IPS DF 6.9 (cell line): ENCODE measurements around the gene DNAH10.

Experiments
- DNase-seq: peaks from one replicate; pipeline ENCODE4 v3.0.0-alpha.2; 2013; ENCODE audit warnings: low read depth, low spot score
- H3K27ac ChIP-seq: one replicate; pipeline ENCODE4 v1.5.1; 2013; ENCODE audit warnings: low read length, control low read depth
- H3K27me3 ChIP-seq: 2 replicates; pipeline ENCODE4 v1.6.1; 2013; ENCODE audit warnings: mild to moderate bottlenecking, low read length; ENCODE audit not compliant: control insufficient read depth, insufficient read depth
- H3K36me3 ChIP-seq: 2 replicates; pipeline ENCODE4 v1.6.1; 2013; ENCODE audit warnings: low read length; ENCODE audit not compliant: control insufficient read depth, insufficient read depth
- H3K4me1 ChIP-seq: 2 replicates; pipeline ENCODE4 v1.6.1; 2013; ENCODE audit warnings: low read length; ENCODE audit not compliant: control insufficient read depth, insufficient read depth
- H3K4me3 ChIP-seq: 2 replicates; pipeline ENCODE4 v1.5.1; 2013; ENCODE audit warnings: mild to moderate bottlenecking, low read length
- H3K9me3 ChIP-seq: 2 replicates; pipeline ENCODE4 v1.6.1; 2013; ENCODE audit warnings: low read length, inconsistent platforms; ENCODE audit not compliant: control insufficient read depth, insufficient read depth
- WGBS: extraction: QIAGEN DNeasy Blood & Tissue Kit; methylation state at CpG from one replicate; pipeline ENCODE4 v1.1.7; 2013; ENCODE audit warnings: mixed read lengths, missing lambda C conversion rate; ENCODE audit not compliant: insufficient read length, insufficient coverage; 5-methylcytosine and 5-hydroxymethylcytosine counted together

The DNAH10 gene

DNA sequence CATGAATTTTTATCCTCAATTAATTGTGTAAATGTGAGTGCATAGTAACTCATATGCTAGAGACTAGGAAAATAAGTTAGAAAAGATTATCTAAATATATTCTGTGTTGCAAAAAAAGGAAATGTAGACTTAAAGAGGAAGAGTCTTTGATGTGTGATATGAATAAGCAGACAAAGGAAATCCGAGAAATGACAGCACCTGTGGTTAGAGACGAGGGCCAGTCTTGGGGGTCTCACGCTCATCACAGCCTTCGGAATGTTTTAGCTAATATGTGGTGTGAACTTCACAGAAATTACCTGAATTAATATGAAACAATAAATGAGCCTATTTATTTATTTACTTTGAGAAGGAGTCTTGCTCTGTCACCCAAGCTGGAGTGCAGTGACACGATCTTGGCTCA is 38.3 kb upstream of the DNAH10 start:
- Histone ChIP-seq H3K27me3 (no peaks in the 10 kb centered on the region), H3K27ac (no peak overlapping the region), H3K36me3 (peaks cover 20% of the 10 kb centered on the region; the same call in 1 of the 2 replicates), H3K9me3 (no peaks in the 10 kb centered on the region), H3K4me3 (no peak overlapping the region), H3K4me1 (no peaks in the 10 kb centered on the region)
- DNase-seq = no peak
- WGBS = no CpG with 5 or more reads among the region's 5 CpGs

DNA sequence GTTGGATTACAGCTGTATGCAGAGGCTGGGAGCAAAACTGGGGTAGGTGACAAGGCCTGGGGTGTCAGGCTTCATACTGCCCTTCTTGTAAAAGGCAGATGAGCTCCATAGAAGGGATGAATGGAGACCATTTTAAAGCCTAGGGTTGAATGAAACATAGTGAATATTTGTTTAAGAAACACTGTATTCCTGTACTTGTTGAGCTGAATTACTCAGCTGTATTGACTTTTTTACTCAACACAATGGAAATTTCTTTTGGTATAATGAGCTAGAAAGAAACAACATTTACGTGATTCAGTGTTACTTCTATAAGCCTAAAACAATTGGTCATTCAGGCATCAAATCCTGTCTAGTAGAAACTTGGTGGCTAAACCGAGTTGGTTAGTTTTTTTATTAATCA is 35.9 kb upstream of the DNAH10 start:
- Histone ChIP-seq H3K9me3 (no peaks in the 10 kb centered on the region), H3K27ac (no peak overlapping the region), H3K36me3 (peaks cover 18% of the 10 kb centered on the region; the same call in 1 of the 2 replicates), H3K4me3 (no peak overlapping the region), H3K27me3 (no peaks in the 10 kb centered on the region), H3K4me1 (no peaks in the 10 kb centered on the region)
- no peak for DNase-seq
- WGBS = no CpG with 5 or more reads among the region's 2 CpGs

DNA sequence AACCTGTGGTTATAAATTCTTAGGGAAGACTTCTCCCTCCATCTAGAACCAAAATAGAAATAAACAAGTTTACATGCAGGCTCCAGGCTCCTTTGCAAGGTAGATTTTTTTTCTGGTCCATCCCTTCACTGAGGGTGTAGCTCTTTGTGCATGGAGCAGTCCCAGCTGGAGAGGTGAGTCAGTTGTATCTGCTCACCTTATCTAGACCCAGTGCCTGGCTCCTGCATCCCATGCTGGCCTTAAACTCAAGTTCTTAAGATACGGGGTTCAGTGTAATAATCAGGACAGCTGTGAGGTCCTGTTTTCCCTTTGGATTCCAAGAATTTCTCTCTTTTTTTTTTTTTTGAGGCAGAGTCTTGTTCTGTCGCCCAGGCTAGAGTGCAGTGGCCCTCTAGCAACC is 35.1 kb upstream of the DNAH10 start:
- no CpG with 5 or more reads among the region's 2 CpGs for WGBS
- Histone ChIP-seq H3K27me3 (no peaks in the 10 kb centered on the region), H3K9me3 (no peaks in the 10 kb centered on the region), H3K4me3 (no peak overlapping the region), H3K4me1 (no peaks in the 10 kb centered on the region), H3K36me3 (peaks cover 18% of the 10 kb centered on the region), H3K27ac (no peak overlapping the region)
- no peak for DNase-seq

DNA sequence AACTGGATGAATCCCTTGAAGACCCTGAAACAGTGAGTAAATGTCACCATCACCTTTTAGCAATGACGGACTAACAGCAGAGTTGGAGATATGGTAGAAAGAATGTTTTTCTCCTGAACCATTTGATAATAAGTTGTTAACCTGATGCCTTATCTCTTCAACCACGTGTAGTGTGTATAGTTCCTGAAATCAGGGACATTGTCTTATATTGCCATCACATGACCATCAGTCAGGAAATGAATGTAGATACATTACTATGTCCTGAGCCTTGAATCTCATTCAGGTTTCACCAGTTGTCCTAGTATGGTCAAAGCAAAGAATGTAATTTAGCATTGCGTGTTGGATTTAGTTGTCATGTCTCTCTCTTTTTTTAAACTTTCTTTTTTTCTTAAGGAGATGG is 34.2 kb upstream of the DNAH10 start:
- Histone ChIP-seq H3K4me3 (no peak overlapping the region), H3K36me3 (peaks cover 18% of the 10 kb centered on the region), H3K27me3 (no peaks in the 10 kb centered on the region), H3K9me3 (no peaks in the 10 kb centered on the region), H3K27ac (no peak overlapping the region), H3K4me1 (no peaks in the 10 kb centered on the region)
- WGBS = no CpG with 5 or more reads among the region's 3 CpGs
- no peak for DNase-seq

DNA sequence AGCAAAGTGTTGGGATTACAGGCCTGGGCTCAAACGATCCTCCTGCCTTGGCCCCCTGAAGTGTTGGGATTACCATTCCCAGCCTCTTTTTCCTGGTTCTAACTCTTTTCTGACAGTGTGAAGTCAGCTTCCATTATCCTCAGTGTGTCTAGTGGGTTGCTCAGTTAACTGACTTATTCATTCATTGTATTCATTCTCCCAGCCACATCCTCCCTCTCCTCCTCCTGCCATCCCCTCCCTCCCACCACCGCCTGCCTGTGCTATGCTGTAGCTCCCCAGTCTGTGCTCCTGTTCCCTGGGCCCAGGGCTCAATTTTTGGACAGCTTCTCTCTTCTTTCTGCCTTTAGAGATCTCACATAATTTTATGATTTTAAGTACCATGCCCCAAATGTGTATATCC is 30.5 kb upstream of the DNAH10 start:
- no peak for DNase-seq
- no peak overlapping the region for H3K27ac ChIP-seq
- H3K36me3 ChIP-seq = peaks cover 34% of the 10 kb centered on the region
- no peaks in the 10 kb centered on the region for H3K9me3 ChIP-seq
- H3K4me3 ChIP-seq = no peak overlapping the region
- H3K27me3 ChIP-seq = no peaks in the 10 kb centered on the region
- no peaks in the 10 kb centered on the region for H3K4me1 ChIP-seq
- no CpG with 5 or more reads among the region's 2 CpGs for WGBS

DNA sequence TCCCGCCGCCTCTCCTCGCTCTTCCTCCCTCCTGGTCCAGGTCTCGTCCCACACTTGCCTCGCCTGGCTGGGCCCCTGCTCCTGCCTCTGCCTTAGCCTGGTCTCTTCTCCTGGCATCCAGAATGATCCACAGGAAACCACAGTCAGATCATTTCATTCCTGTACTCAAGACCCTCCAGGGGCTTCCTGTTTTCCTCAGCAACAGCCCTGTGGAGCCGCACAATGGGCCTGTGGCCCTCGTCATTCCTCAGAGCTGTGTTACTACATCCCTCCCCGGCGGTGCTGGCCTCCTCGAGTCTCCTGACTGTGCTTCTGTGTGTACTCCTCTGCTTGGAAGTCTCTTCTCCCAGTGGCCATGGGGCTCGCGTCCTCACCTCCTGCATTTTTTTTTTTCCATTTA is 29.9 kb upstream of the DNAH10 start:
- WGBS = no CpG with 5 or more reads among the region's 12 CpGs
- H3K27ac ChIP-seq = no peak overlapping the region
- no peaks in the 10 kb centered on the region for H3K4me1 ChIP-seq
- H3K4me3 ChIP-seq = no peak overlapping the region
- H3K36me3 ChIP-seq = peaks cover 39% of the 10 kb centered on the region
- H3K9me3 ChIP-seq = no peaks in the 10 kb centered on the region
- no peak for DNase-seq
- no peaks in the 10 kb centered on the region for H3K27me3 ChIP-seq

DNA sequence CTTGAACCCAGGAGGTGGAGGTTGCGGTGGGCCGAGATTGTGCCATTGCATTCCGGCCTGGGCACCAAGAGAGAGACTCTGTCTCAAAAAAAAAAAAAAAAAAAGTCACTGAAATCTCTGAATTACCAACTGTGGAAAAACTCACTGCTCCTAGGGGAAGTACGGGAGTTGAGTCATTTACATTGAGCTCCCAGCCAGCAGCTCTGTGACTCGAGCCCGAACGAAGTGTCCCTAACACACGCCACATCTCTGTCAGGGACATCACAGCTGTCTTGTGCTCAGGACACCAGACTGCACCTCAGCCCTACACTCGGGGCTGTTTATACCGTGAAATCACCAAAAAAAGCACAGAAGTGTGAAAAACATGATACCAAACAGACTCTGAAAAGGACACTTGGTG is 28.9 kb upstream of the DNAH10 start:
- H3K4me1 ChIP-seq = no peaks in the 10 kb centered on the region
- DNase-seq = no peak
- no peaks in the 10 kb centered on the region for H3K9me3 ChIP-seq
- H3K27me3 ChIP-seq = no peaks in the 10 kb centered on the region
- H3K36me3 ChIP-seq = peaks cover 34% of the 10 kb centered on the region
- no CpG with 5 or more reads among the region's 10 CpGs for WGBS
- no peak overlapping the region for H3K27ac ChIP-seq
- H3K4me3 ChIP-seq = no peak overlapping the region

DNA sequence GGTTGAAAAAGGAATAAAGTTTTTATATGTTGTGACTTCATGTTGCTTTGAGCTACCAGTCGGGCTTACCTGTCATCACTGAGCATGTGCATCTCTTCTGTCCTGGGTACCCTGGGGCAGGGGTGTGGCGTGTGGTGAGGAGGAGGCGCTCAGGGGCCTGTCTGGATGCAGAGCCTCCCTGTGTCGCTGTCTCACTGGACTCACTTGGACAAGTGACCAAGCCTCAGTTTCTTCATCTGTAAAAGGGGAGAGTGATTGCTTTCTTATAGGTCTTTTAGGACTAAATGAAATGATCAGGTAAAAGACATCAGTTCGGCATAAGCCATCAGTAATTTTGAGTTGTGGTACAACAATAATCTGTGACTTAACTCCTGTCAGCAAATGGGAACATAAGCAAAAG is 27.8 kb upstream of the DNAH10 start:
- Histone ChIP-seq H3K4me1 (no peaks in the 10 kb centered on the region), H3K9me3 (no peaks in the 10 kb centered on the region), H3K4me3 (no peak overlapping the region), H3K27me3 (no peaks in the 10 kb centered on the region), H3K36me3 (peaks cover 33% of the 10 kb centered on the region), H3K27ac (no peak overlapping the region)
- DNase-seq = no peak
- WGBS = no CpG with 5 or more reads among the region's 5 CpGs

DNA sequence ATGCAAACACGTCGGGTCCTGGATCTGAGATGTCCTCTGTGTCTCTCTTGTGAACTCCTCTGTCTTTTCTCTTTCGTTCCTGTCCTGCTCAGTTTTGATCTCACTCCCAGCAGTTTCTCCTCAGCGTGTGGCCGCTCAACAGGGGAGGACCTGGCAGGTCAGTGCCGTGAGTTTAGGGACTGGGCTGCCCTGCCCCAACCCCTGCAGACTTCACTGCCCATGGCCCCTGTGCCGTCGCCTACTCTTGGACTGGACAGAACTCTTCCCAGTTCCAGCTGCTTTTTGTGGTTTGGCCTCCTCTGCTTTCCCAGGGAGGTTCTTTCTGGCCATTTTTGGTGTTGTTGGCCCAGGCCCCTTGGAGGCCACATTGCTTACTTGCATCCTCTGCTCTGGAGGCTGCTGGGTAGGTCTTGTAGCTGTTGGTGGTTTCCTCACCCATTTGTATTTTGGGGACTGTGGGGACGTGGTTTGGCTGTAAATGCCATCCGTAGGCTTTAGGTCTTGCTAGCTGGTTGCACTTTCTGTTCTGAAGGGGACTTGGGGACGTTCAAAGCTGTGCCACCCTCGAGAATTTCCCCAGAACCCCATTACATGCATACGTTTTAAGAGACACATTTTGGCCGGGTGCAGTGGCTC is 20.0 kb upstream of the DNAH10 start:
- peaks cover 32% of the 10 kb centered on the region for H3K36me3 ChIP-seq
- no peaks in the 10 kb centered on the region for H3K4me1 ChIP-seq
- no peak overlapping the region for H3K27ac ChIP-seq
- H3K4me3 ChIP-seq = no peak overlapping the region
- H3K9me3 ChIP-seq = no peaks in the 10 kb centered on the region
- H3K27me3 ChIP-seq = no peaks in the 10 kb centered on the region
- WGBS = no CpG with 5 or more reads among the region's 14 CpGs
- DNase-seq = no peak

DNA sequence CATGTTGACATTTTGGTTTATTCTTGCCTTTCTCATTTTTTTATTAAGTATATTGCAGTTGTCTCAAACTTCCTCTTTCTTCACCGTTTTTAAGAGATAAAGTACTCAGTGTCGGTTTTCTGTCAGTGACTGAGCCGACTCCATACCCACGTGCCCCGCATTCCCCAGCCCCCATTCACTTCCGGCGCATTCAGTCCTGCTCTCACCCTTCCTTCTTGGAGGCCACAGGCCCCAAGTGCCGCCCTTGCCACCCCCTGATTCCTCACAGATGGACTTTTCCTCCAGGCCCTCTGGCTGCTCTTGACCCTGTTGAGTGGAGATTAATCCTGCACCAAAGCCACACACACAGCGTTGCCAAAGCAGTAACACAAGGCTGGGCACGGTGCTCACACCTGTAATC is 19.1 kb upstream of the DNAH10 start:
- no CpG with 5 or more reads among the region's 10 CpGs for WGBS
- no peak overlapping the region for H3K4me3 ChIP-seq
- peaks cover 36% of the 10 kb centered on the region for H3K36me3 ChIP-seq

DNA sequence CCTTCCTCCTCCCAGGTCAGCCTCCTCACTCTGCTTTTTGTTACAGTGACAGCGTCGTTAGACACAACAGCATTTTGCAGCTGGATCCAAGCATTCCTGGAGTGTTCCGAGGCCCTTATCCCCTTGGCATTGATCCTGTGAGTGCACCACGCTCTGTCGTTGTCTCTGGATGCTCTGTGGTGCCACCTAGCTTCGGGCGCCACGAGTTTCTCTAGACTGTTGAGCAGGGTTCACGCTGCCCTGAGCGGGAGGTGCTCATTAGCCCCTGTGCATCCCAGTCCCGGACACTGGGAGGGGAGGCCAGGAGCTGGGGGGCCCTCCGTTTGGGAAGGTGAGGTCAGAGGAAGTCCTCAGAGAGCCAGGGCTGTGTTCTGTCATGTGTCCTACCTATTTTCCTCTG is 17.3 kb upstream of the DNAH10 start:
- Histone ChIP-seq H3K9me3 (no peaks in the 10 kb centered on the region), H3K36me3 (peaks cover 37% of the 10 kb centered on the region), H3K27ac (no peak overlapping the region), H3K4me3 (no peak overlapping the region), H3K4me1 (no peaks in the 10 kb centered on the region), H3K27me3 (no peaks in the 10 kb centered on the region)
- DNase-seq = no peak
- no CpG with 5 or more reads among the region's 12 CpGs for WGBS

More for the DNA sequence above, 19.1 kb upstream of the DNAH10 start:
- no peaks in the 10 kb centered on the region for H3K27me3 ChIP-seq
- no peaks in the 10 kb centered on the region for H3K9me3 ChIP-seq
- H3K27ac ChIP-seq = no peak overlapping the region
- no peaks in the 10 kb centered on the region for H3K4me1 ChIP-seq
- no peak for DNase-seq
